ENCODE data around the gene NFAT5. TPM values are rescaled to one million over a fixed set of nuclear protein-coding genes. Genes with fewer than 3 reads are reported as not detected.

NFAT5 gene
- total RNA-seq, 2 donors from 2014 or later, result 38.1 to 38.9 TPM

GRCh38 chr16:69611103-69611640 lies 45.4 kb downstream of the NFAT5 start:
- intact Hi-C loops (cut with DNase I), result no loop called here
- DNase-seq, result no peak
- Histone ChIP-seq H3K9me3 (no peaks in the 10 kb centered on the region), H3K4me3 (no peak overlapping the region), H3K27ac (peak overlapping the region in 1 of 4 donors; percentile 50), H3K4me1 (peaks cover 34% of the 10 kb centered on the region), H3K36me3 (replicated peaks in 1 of 2; ENCODE audit: insufficient read depth in 1 of 2, low read depth in 2 of 2) (no peaks in the 10 kb centered on the region), H3K27me3 (no peaks in the 10 kb centered on the region)
- TF ChIP-seq POLR2A (IDR thresholded peaks at IDR 0.05), result no peak
- TF ChIP-seq CTCF (IDR thresholded peaks at IDR 0.05), result no peak
- ATAC-seq, result no peak

GRCh38 chr16:69613378-69614154 lies 47.8 kb downstream of the NFAT5 start:
- DNase-seq (peak in 2 of 4 donors; percentile 21 to 33), ATAC-seq (peak; percentile 73)
- H3K9me3 ChIP-seq, result no peaks in the 10 kb centered on the region
- H3K36me3 ChIP-seq (replicated peaks in 1 of 2; ENCODE audit: insufficient read depth in 1 of 2, low read depth in 2 of 2), result no peaks in the 10 kb centered on the region
- peak overlapping the region; percentile 35 to 77 (median 62) for H3K27ac ChIP-seq
- no peaks in the 10 kb centered on the region for H3K27me3 ChIP-seq
- TF ChIP-seq CTCF (IDR thresholded peaks at IDR 0.05) (no peak), POLR2A (IDR thresholded peaks at IDR 0.05) (no peak)
- WGBS, 2 donors, result 38 to 52% methylated on average over 1 of the region's 1 CpG
- intact Hi-C loops (cut with DNase I), result no loop called here
- peaks cover 24% of the 10 kb centered on the region for H3K4me1 ChIP-seq
- H3K4me3 ChIP-seq, result no peak overlapping the region

- DNase-seq (no peak), ATAC-seq (no peak)
- Histone ChIP-seq H3K36me3 (replicated peaks in 1 of 2; ENCODE audit: insufficient read depth in 1 of 2, low read depth in 2 of 2) (no peaks in the 10 kb centered on the region), H3K4me1 (peaks cover 42% of the 10 kb centered on the region), H3K9me3 (no peaks in the 10 kb centered on the region), H3K27me3 (no peaks in the 10 kb centered on the region), H3K4me3 (no peak overlapping the region), H3K27ac (no peak overlapping the region)
- intact Hi-C loops (cut with DNase I), result no loop called here
- TF ChIP-seq CTCF (IDR thresholded peaks at IDR 0.05), result no peak
- no peak for TF ChIP-seq POLR2A (IDR thresholded peaks at IDR 0.05)
- WGBS, 2 donors, result 97 to 98% methylated on average over 2 of the region's 2 CpGs
Measured at GRCh38 chr16:69615528-69615927, 49.8 kb downstream of the NFAT5 start.

- DNase-seq (no peak), ATAC-seq (no peak)
- 92 to 98% methylated on average over 4 of the region's 4 CpGs for WGBS, 2 donors
- intact Hi-C loops (cut with DNase I), result no loop called here
- no peaks in the 10 kb centered on the region for H3K36me3 ChIP-seq (replicated peaks in 1 of 2; ENCODE audit: insufficient read depth in 1 of 2, low read depth in 2 of 2)
- TF ChIP-seq POLR2A (IDR thresholded peaks at IDR 0.05) (no peak), CTCF (IDR thresholded peaks at IDR 0.05) (no peak)
- H3K27me3 ChIP-seq, result no peaks in the 10 kb centered on the region
- no peak overlapping the region for H3K27ac ChIP-seq
- H3K9me3 ChIP-seq, result no peaks in the 10 kb centered on the region
- H3K4me1 ChIP-seq, result peaks cover 45% of the 10 kb centered on the region
- no peak overlapping the region for H3K4me3 ChIP-seq
Measured at GRCh38 chr16:69616082-69616481, 50.3 kb downstream of the NFAT5 start.

GRCh38 chr16:69618307-69618706 lies 52.5 kb downstream of the NFAT5 start:
- DNase-seq (no peak), ATAC-seq (no peak)
- Histone ChIP-seq H3K27me3 (no peaks in the 10 kb centered on the region), H3K4me3 (no peak overlapping the region), H3K4me1 (peaks cover 26% of the 10 kb centered on the region), H3K36me3 (replicated peaks in 1 of 2; ENCODE audit: insufficient read depth in 1 of 2, low read depth in 2 of 2) (no peaks in the 10 kb centered on the region), H3K9me3 (no peaks in the 10 kb centered on the region), H3K27ac (no peak overlapping the region)
- WGBS, 2 donors, result 9 to 20% methylated on average over 1 of the region's 1 CpG
- intact Hi-C loops (cut with DNase I), result no loop called here
- TF ChIP-seq POLR2A (IDR thresholded peaks at IDR 0.05), result no peak
- no peak for TF ChIP-seq CTCF (IDR thresholded peaks at IDR 0.05)
